Keratinocyte (primary cell): ENCODE measurements around the gene EXOC6B.

Experiments
- CTCF ChIP-seq, 3 experiments: IDR thresholded peaks in 1 of 3; conservative IDR thresholded peaks in 1 of 3; optimal IDR thresholded peaks in 1 of 3; 2 replicates in 2 of 3; 3 replicates in 1 of 3; pipeline versions ENCODE3 to v1.5.1; 2011; ENCODE audit warnings: low read length in 3 of 3, mild to moderate bottlenecking in 3 of 3, moderate library complexity in 2 of 3, control low read depth in 1 of 3, inconsistent platforms in 1 of 3; ENCODE audit not compliant: insufficient read depth in 2 of 3; ENCODE audit errors: extremely low read depth in 1 of 3
- EZH2 ChIP-seq: IDR thresholded peaks from one replicate; pipeline ENCODE4 v1.6.1; 2012; ENCODE audit warnings: inconsistent platforms, mild to moderate bottlenecking, low read length, moderate library complexity

GRCh38 chr2:72848436-72849137 lies 22.8 kb upstream of the EXOC6B start:
- no peak for TF ChIP-seq CTCF (optimal IDR thresholded peaks at IDR 0.05 in 1 of 3, IDR thresholded peaks at IDR 0.05 in 1 of 3, conservative IDR thresholded peaks at IDR 0.05 in 1 of 3; ENCODE audit: extremely low read depth in 1 of 3, insufficient read depth in 2 of 3, low read length in 3 of 3)
- no peak for TF ChIP-seq EZH2
